Activated T-cell treated with anti-CD3 and anti-CD28 coated beads, Interleukin-2, amount 50 U/mL, for 1 hour (primary cell): ENCODE measurements around the gene MPZL1.
A peak's percentile ranks its signal among the peaks of the same experiment; 100 is the strongest.

Source experiments
- DNase-seq: peaks from one replicate; pipeline ENCODE4 v3.0.0-alpha.2; 2020

Gene MPZL1

DNA sequence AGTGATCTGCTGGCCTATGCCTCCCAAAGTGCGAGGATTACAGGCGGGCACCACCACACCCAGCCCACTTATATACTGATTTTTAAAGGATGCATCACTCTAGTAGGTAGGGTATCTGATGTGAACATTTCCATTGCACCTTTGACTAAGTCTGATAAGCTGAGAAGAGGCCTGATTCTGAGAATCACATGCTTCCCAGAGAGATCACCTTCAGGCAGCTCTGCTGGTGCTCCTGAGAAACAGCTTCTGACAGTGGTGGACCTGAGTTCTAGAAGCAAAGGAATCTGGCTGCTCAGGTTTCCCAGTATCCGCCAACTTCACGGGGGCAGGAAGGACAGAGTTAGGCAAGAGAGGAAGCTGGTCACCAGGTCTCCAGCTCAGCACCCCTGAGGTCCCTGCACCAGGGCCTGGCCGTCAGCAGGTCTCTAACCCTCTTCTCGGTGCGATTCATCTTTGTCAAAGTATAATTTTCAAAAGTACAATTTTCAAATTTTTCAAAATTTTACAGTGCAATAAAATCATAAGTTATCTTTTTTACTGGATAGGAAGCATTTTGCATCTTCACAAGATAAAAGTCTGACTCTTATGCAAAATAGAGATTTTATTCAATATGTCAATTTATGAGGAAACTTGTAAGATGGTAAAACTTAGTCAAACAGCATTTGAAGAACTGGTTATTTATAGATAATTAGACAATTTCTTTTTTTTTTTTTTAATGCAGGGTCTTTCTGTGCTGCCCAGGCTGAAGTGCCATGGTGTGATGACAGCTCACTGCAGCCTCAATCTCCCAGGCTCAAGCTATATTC is 25.8 kb upstream of the MPZL1 start:
- no peak for DNase-seq

GRCh38 chr1:167697667-167698141 is 24.1 kb upstream of the MPZL1 start:
- DNase-seq = no peak

DNA sequence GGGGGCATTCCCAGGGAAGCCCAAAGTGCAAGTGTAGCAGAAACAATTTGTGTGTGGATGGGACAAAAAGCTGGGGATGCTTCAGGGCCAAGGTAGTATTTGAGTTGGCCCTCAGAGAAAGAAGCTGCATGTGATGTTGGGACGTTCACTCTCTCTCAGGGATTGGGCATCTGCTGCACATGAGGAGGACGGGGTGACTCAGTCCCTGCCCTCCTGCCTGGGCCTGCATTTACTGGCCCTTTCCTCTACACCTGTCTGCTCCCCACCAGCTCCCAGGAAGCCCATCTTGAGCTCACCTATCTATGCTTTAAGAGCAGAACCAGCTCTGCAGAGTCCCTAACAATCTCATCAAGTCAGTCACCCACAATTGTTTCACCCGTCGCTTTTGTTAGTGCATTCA is 23.5 kb upstream of the MPZL1 start:
- no peak for DNase-seq

DNA sequence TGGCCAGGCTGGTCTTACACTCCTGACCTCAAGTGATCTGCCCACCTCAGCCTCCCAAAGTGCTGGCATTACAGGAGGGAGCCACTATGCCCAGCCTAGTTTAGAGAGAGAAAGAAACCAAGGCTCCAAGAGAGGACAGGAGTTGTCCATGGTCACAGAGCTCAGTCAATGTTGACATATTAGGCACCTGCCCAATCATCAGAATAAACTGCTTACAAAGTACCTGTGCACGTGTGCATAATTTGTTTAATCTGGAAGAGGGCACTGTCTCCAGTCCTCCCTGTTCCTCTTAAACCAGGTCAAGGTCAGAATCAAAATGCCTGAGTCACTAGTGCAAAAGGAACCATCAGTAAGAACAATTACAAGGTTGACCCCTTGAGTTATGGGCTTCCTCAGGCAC is 20.3 kb upstream of the MPZL1 start:
- no peak for DNase-seq

DNA sequence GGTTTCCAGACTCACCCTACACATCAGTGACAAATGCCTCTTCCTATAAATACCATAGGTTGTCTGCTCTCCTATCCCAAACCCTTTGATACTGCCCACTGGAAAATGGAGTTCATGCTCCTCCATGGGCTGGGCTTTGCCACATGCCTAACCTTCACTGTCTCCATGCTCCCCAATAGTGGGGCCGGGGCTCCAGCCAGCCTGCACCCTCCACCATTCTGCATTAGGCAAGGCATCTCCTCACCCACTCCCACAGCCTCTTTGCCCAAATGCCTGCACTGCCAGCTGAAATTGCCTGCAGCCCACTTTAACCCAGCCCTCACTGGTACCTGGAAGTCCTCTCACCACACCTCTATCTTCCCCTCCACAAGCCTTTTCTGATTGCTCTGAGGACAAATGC is 18.2 kb upstream of the MPZL1 start:
- DNase-seq = no peak

GRCh38 chr1:167704715-167705114 is 17.1 kb upstream of the MPZL1 start:
- no peak for DNase-seq

DNA sequence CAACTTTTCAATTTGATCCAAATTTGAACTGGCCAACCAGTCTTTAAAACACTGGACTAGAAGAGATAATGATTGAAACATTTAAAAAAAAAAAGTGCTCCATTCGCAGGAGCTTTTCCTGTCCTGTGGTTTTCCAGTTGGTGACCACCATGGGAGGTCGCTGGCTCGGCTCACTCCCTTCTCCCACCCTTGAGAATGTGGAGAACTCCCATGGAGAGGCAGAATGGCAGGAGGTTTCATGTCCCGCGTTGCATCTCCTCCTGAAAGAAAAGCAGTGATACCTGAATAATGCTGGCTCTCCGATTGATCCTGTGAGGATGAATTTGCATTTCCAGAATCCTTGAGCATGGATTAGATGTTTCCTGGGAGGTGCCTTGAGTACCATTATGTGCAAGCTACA is 16.5 kb upstream of the MPZL1 start:
- no peak for DNase-seq

DNA sequence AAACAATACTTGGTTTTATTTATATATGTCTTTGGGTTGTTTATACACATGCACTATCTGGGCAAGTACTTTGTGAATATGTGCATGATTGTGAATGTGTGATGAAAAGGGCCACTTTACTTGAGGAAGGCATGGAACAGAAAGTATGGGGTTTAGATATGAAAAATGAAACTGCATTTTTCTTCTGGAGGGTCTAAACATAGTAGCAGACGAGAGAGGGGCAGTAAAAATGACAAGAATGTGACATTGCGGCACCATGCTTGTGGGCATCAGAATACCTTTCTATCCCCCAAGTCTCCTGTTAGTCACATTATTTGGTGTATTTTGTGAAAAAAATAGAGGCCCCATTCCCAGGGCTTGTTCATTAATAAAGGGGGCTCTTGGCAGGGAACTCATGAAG is 15.4 kb upstream of the MPZL1 start:
- no peak for DNase-seq

GRCh38 chr1:167706931-167707877 is 14.6 kb upstream of the MPZL1 start:
- no peak for DNase-seq

- DNase-seq = no peak
Measured at GRCh38 chr1:167707942-167708341, 13.8 kb upstream of the MPZL1 start.

DNA sequence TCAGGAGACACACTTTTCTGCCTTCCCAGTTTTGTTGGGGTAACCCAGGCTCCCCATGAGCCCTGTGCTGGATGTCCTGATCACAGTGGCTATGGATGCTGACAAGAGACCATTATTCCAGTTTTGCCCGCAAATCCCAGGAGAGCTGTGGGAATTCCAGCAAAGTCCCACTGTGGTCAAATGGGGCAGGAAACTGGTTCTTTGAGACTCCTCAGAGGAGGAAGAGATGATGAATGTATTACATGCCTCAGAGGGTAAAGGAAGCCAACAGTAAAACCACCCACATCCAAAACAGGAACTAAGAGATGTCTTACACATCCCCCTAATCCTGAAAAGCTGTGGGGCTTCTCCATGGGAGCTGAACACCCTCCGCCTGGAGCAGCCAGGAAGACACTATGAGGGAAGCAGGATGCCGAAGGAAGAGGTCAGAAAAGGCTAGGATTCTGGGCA is 12.8 kb upstream of the MPZL1 start:
- no peak for DNase-seq

- DNase-seq = no peak
Measured at GRCh38 chr1:167710836-167711235, 10.9 kb upstream of the MPZL1 start.

- DNase-seq = no peak
Measured at GRCh38 chr1:167711797-167712196, 10.0 kb upstream of the MPZL1 start.

GRCh38 chr1:167713330-167714081 is 8.3 kb upstream of the MPZL1 start:
- DNase-seq = peak; percentile 36

DNA sequence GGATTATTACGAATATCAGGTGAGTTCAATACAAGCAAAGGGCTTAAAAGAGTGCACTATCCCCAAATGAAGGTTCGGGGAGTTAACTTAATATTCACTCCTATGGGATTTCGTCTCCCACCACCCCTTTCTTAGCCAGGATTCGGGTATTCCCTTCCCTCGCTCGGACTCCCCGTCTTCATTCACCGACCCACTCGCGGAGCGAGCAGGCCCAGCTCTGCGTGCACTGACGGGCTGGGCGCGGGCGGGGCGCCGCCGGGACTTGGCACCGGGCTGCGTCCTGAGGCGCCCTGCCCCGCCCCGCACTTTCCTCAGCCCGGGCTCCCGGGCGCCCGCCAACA is 7.7 kb upstream of the MPZL1 start:
- no peak for DNase-seq

DNA sequence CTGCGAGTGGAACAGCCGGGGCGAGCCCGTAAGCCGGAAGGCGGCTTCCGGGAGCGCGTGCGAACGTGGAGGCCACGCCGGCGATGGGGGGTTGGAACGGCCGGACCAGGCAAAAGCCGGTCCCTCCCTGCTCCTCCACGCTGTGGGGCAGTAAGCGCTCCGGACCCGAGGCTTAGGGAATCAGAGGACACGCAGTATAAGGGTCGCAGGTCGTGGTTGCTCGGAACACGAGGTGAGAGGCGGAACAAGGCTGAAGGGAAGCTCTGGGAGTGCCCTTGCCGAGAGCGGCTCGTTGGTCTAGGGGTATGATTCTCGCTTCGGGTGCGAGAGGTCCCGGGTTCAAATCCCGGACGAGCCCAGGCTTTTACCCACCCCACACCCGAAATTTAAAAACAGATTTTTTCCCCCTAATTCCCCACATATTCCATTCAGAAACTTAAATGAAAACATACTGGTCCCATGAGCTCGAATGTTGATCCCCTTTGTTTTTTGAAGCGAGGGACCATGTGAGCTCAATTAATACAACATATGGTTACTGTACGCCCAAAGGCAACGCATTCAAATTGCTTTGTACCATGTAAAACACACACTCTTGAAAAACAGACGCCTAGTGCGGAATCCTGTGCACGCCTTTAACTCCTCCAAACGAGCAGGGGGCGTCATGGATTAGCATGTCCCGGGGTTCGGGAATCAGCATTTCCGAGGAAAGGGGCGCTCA is 7.2 kb upstream of the MPZL1 start:
- peak; percentile 90 for DNase-seq

GRCh38 chr1:167715157-167715999 is 6.4 kb upstream of the MPZL1 start:
- DNase-seq = peak; percentile 87

- no peak for DNase-seq
Measured at GRCh38 chr1:167716000-167716271, 5.8 kb upstream of the MPZL1 start.

DNA sequence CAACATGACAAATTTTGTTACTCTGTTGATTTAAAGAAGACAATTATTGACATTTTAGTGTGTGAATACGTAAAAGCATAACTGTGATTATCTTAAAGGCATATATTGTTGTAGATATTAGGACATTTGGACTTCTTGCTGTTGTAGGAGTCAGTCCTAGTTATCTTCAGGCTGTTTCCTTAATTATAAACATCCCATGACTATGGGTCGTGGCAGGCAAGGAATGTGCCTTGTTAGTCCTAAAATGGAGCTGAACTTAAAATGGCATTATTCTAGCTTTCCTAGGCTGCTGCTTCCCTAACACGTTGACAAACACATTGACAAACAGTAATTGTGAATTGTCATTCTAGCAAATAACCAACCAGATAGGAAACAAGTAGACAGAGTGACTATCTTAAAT is 4.4 kb upstream of the MPZL1 start:
- DNase-seq = no peak

DNA sequence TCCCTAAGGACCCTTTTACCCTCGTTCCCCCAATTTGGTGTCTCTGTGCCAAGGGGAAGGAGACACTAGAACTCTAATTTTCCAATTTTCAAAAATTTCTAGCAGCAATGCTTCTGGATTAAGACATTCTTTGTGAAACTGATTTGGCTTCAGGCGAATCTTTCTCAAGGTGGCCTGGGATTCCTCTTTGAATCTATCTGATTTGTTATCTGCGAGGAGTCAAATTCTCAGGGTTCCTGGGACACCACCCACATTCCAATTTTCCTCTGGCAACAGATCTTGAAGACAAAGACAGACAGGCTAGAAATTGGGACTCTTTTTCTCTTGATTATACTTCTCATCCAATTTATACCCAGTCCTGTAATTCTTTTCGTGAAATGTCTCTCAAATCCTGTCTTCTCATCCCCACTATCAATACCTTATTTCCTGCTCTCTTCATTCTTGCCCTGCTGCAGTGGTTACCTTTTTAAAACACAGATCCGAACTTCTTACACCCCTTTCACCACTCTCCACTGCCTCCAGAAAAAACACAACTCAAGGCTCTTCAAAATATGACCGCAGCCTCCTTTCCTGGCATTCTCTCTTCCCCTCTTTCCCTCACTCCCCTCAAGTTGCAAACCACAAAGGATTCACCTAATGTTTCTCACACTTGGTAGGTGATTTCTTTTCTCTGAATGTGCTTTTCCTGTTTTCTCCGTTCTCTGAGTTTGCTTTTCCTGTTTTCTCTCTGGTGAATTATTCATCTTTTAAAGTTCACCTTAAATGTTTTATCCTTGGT is 2.7 kb upstream of the MPZL1 start:
- no peak for DNase-seq
